KMS-11 (cell line): ENCODE data around the gene APRT.

Source experiments
- H2AFZ ChIP-seq: fragments of 200-600 bp; sonication (generic); 2 replicates; pipeline ENCODE4 v1.6.1; 2016; ENCODE audit warnings: antibody characterized with exemption, mixed run types, low read depth
- H3K27ac ChIP-seq: fragments of 200-600 bp; sonication (generic); 2 replicates; pipeline ENCODE4 v1.6.1; 2016; ENCODE audit warnings: mild to moderate bottlenecking, mixed run types
- H3K27me3 ChIP-seq: fragments of 200-600 bp; sonication (generic); 2 replicates; pipeline ENCODE4 v1.6.1; 2017; ENCODE audit warnings: mild to moderate bottlenecking, low read depth, mixed run types, moderate library complexity; ENCODE audit not compliant: insufficient read depth
- H3K36me3 ChIP-seq: fragments of 200-600 bp; sonication (generic); 2 replicates; pipeline ENCODE4 v1.6.1; 2017; ENCODE audit warnings: mild to moderate bottlenecking, mixed run types; ENCODE audit not compliant: insufficient read depth
- H3K4me1 ChIP-seq: fragments of 200-600 bp; sonication (generic); 2 replicates; pipeline ENCODE4 v1.6.1; 2016; ENCODE audit warnings: mild to moderate bottlenecking, low read depth, mixed run types; ENCODE audit not compliant: poor library complexity, severe bottlenecking
- H3K4me2 ChIP-seq: fragments of 200-600 bp; sonication (generic); 2 replicates; pipeline ENCODE4 v1.7.0; 2016; ENCODE audit warnings: mild to moderate bottlenecking, mixed run types
- H3K4me3 ChIP-seq: fragments of 200-600 bp; sonication (generic); IDR thresholded peaks from 2 replicates; pipeline ENCODE4 v1.6.1; 2017; ENCODE audit warnings: low read depth, low read length, mixed read lengths; ENCODE audit not compliant: insufficient read depth
- H3K79me2 ChIP-seq: fragments of 200-600 bp; sonication (generic); 2 replicates; pipeline ENCODE4 v1.6.1; 2016; ENCODE audit warnings: low read depth, mixed run types; ENCODE audit not compliant: insufficient read depth
- H3K9ac ChIP-seq: fragments of 200-600 bp; sonication (generic); 2 replicates; pipeline ENCODE4 v1.6.1; 2016; ENCODE audit warnings: mild to moderate bottlenecking, mixed run types
- H4K20me1 ChIP-seq: fragments of 200-600 bp; sonication (generic); 2 replicates; pipeline ENCODE4 v1.6.1; 2016; ENCODE audit warnings: mild to moderate bottlenecking, mixed run types; ENCODE audit not compliant: insufficient read depth
- CTCF ChIP-seq: fragments of 200-600 bp; sonication (generic); conservative IDR thresholded peaks from 2 replicates; pipeline ENCODE4 v1.6.1; 2017; ENCODE audit warnings: low read depth, mild to moderate bottlenecking, antibody characterized with exemption, low read length, moderate library complexity, mixed read lengths

The APRT gene

GRCh38 chr16:88785106-88785924 lies 26.4 kb downstream of the APRT start, which contains the start of gene PIEZO1:
PIEZO1 (minus strand) TSS chr16:88785220; CDS start chr16:88784964, 256 bp downstream.
- H3K36me3 ChIP-seq, result no peaks in the 10 kb centered on the region
- H3K4me2 ChIP-seq, result peak within 1 kb of the TSS; percentile 99
- H3K4me1 ChIP-seq, result peaks cover 21% of the 10 kb centered on the region
- peak within 1 kb of the TSS; percentile 98 for H3K27ac ChIP-seq
- no peaks in the 10 kb centered on the region for H4K20me1 ChIP-seq
- H2AFZ ChIP-seq, result peak within 1 kb of the TSS; percentile 85
- peaks cover 45% of the 10 kb centered on the region for H3K79me2 ChIP-seq
- H3K27me3 ChIP-seq, result no peaks in the 10 kb centered on the region
- no peak within 1 kb of the TSS for H3K4me3 ChIP-seq
- TF ChIP-seq CTCF, result peak; percentile 72
- H3K9ac ChIP-seq, result peak within 1 kb of the TSS; percentile 91

- Histone ChIP-seq H3K27ac (peak overlapping the region; percentile 98), H3K79me2 (peaks cover 50% of the 10 kb centered on the region), H2AFZ (no peak overlapping the region), H4K20me1 (no peaks in the 10 kb centered on the region), H3K27me3 (no peaks in the 10 kb centered on the region), H3K9ac (peak overlapping the region; percentile 91), H3K4me3 (no peak overlapping the region), H3K4me2 (peak overlapping the region; percentile 99; the same call in 1 of the 2 replicates), H3K36me3 (no peaks in the 10 kb centered on the region), H3K4me1 (peaks cover 26% of the 10 kb centered on the region)
- TF ChIP-seq CTCF, result no peak
Measured at GRCh38 chr16:88784856-88785105, 26.9 kb downstream of the APRT start.

- peak overlapping the region; percentile 99 for H3K4me2 ChIP-seq
- H4K20me1 ChIP-seq, result no peaks in the 10 kb centered on the region
Measured at GRCh38 chr16:88784074-88784855, 27.5 kb downstream of the APRT start.

More at GRCh38 chr16:88784074-88784855, 27.5 kb downstream of the APRT start:
- H3K27me3 ChIP-seq, result no peaks in the 10 kb centered on the region
- peak overlapping the region; percentile 91 for H3K9ac ChIP-seq
- no peak overlapping the region for H3K4me3 ChIP-seq
- H3K27ac ChIP-seq, result peak overlapping the region; percentile 98
- TF ChIP-seq CTCF, result peak; percentile 50
- H3K4me1 ChIP-seq, result peaks cover 30% of the 10 kb centered on the region
- H3K36me3 ChIP-seq, result no peaks in the 10 kb centered on the region
- no peak overlapping the region for H2AFZ ChIP-seq
- peaks cover 56% of the 10 kb centered on the region for H3K79me2 ChIP-seq
